HFFc6 (cell line): ENCODE measurements around the gene EID1. TPM values are rescaled to one million over a fixed set of nuclear protein-coding genes. Genes with fewer than 3 reads are reported as not detected.

Experiments
- DNase-seq: peaks from one replicate; pipeline ENCODE4 v3.0.0-alpha.2; 2018
- H3K27ac Mint-ChIP-seq: 2 replicates; pipeline ENCODE4 v1.8.0; 2020; ENCODE audit warnings: mild to moderate bottlenecking, mixed read lengths
- H3K27me3 Mint-ChIP-seq: 2 replicates; pipeline ENCODE4 v1.8.0; 2021; ENCODE audit warnings: mild to moderate bottlenecking, moderate library complexity, mixed read lengths; ENCODE audit not compliant: insufficient read depth
- H3K36me3 Mint-ChIP-seq: 2 replicates; pipeline ENCODE4 v1.8.0; 2021; ENCODE audit warnings: low read depth, mixed read lengths
- H3K4me1 Mint-ChIP-seq: 2 replicates; pipeline ENCODE4 v1.8.0; 2020; ENCODE audit warnings: low read depth, mixed read lengths
- H3K4me3 Mint-ChIP-seq: 2 replicates; pipeline ENCODE4 v1.8.0; 2020; ENCODE audit warnings: mild to moderate bottlenecking, moderate library complexity, mixed read lengths
- H3K9me3 Mint-ChIP-seq: 2 replicates; pipeline ENCODE4 v1.8.0; 2020; ENCODE audit warnings: mild to moderate bottlenecking, mixed read lengths
- CTCF ChIP-seq: fragments of 200-600 bp; sonication (generic); IDR thresholded peaks from 2 replicates; pipeline ENCODE4 v1.5.0; 2021; ENCODE audit warnings: antibody characterized with exemption, mild to moderate bottlenecking
- long read RNA-seq: library from polyadenylated mRNA; unstranded; transcript quantifications from one replicate; pipeline ENCODE4 v2.0.0, GENCODE V29; 2019
- total RNA-seq, 6 experiments: library from RNA; stranded (reverse); fragmentation: NEBNext Ultra II Directional; extraction: Animal tissue kit (Norgen Biotek cat#: 25700); gene quantifications; 2 replicates in 1 of 6; 3 replicates in 5 of 6; pipeline ENCODE4 v1.2.3, GENCODE V29; 2021

EID1 gene
- 100 to 1,000 TPM; 218 to 281 (median 242) TPM for total RNA-seq
- long read RNA-seq, transcript EID1-201 (1 exons, 2,298 nt), result major isoform, 649 of 653 reads
- long read RNA-seq, partial matches to known transcripts, result 0 of 653 reads
- long read RNA-seq, other reads (novel, unspliced or antisense), result 4 of 653 reads

GRCh38 chr15:48877630-48878595 lies at the start of gene EID1:
Gene EID1 (plus strand): TSS chr15:48878134. CDS start chr15:48878177, 43 bp downstream.
- Mint-ChIP-seq H3K9me3 (no peaks in the 10 kb centered on the region), H3K4me3 (peak within 1 kb of the TSS; percentile 98), H3K36me3 (peaks cover 22% of the 10 kb centered on the region), H3K27me3 (no peaks in the 10 kb centered on the region; the same call in 1 of the 2 replicates), H3K27ac (peak within 1 kb of the TSS; percentile 98), H3K4me1 (peaks cover 41% of the 10 kb centered on the region)
- DNase-seq, result peak; percentile 90
- TF ChIP-seq CTCF, result no peak

- Mint-ChIP-seq H3K4me3 (no peak overlapping the region), H3K27ac (no peak overlapping the region), H3K9me3 (peaks cover 9% of the 10 kb centered on the region; the same call in 1 of the 2 replicates), H3K27me3 (no peaks in the 10 kb centered on the region), H3K4me1 (peaks cover 7% of the 10 kb centered on the region), H3K36me3 (peaks cover 13% of the 10 kb centered on the region)
- DNase-seq, result no peak
- no peak for TF ChIP-seq CTCF
Observed at GRCh38 chr15:48828471-48828870, 49.5 kb upstream of the EID1 start.

- no peaks in the 10 kb centered on the region for H3K27me3 Mint-ChIP-seq
- peaks cover 12% of the 10 kb centered on the region for H3K9me3 Mint-ChIP-seq
- no peak overlapping the region for H3K4me3 Mint-ChIP-seq
- TF ChIP-seq CTCF, result no peak
- H3K4me1 Mint-ChIP-seq, result peaks cover 3% of the 10 kb centered on the region
- peaks cover 15% of the 10 kb centered on the region for H3K36me3 Mint-ChIP-seq
- no peak overlapping the region for H3K27ac Mint-ChIP-seq
- DNase-seq, result no peak
Observed at GRCh38 chr15:48828906-48829305, 49.0 kb upstream of the EID1 start.

GRCh38 chr15:48832648-48833047 lies 45.3 kb upstream of the EID1 start:
- Mint-ChIP-seq H3K27ac (no peak overlapping the region), H3K4me3 (no peak overlapping the region), H3K9me3 (peaks cover 15% of the 10 kb centered on the region), H3K27me3 (no peaks in the 10 kb centered on the region), H3K4me1 (no peaks in the 10 kb centered on the region), H3K36me3 (peaks cover 15% of the 10 kb centered on the region)
- no peak for DNase-seq
- no peak for TF ChIP-seq CTCF

- H3K4me1 Mint-ChIP-seq, result no peaks in the 10 kb centered on the region
- H3K27me3 Mint-ChIP-seq, result no peaks in the 10 kb centered on the region
- no peak for TF ChIP-seq CTCF
- H3K4me3 Mint-ChIP-seq, result no peak overlapping the region
- H3K27ac Mint-ChIP-seq, result no peak overlapping the region
- peaks cover 15% of the 10 kb centered on the region for H3K9me3 Mint-ChIP-seq
- DNase-seq, result no peak
- peaks cover 15% of the 10 kb centered on the region for H3K36me3 Mint-ChIP-seq
Observed at GRCh38 chr15:48833526-48834239, 44.3 kb upstream of the EID1 start.
